ENCODE measurements around the gene RDX.

The RDX gene

GRCh38 chr11:110297726-110298300, 1.4 kb upstream of the RDX start:
- H3K9ac ChIP-seq (ENCODE audit: low read depth, low read length): no peak overlapping the region

GRCh38 chr11:110297076-110297725, 787 bp upstream of the RDX start:
- no peak for DNase-seq

More at GRCh38 chr11:110297726-110298300, 1.4 kb upstream of the RDX start:
- Histone ChIP-seq H3K79me2 (ENCODE audit: insufficient read depth, low read length) (no peaks in the 10 kb centered on the region), H2AFZ (ENCODE audit: low read depth, low read length) (no peak overlapping the region), H3K4me1 (ENCODE audit: insufficient read depth, low read length) (peaks cover 3% of the 10 kb centered on the region; the same call in 1 of the 2 replicates), H3K9me3 (ENCODE audit: insufficient read depth, low read length, severe bottlenecking) (no peaks in the 10 kb centered on the region), H3K4me2 (ENCODE audit: insufficient read depth, low read length) (no peak overlapping the region), H3K27me3 (ENCODE audit: insufficient read depth, low read length, poor library complexity) (peaks cover 32% of the 10 kb centered on the region), H4K20me1 (ENCODE audit: insufficient read depth, low read length) (no peaks in the 10 kb centered on the region), H3K4me3 (ENCODE audit: low read depth in 1 of 2, low read length in 2 of 2) (no peak overlapping the region), H3K27ac (ENCODE audit: low read length) (no peak overlapping the region), H3K36me3 (ENCODE audit: insufficient read depth, low read length) (no peaks in the 10 kb centered on the region)
- TF ChIP-seq EZH2 (IDR thresholded peaks at IDR 0.05; ENCODE audit: borderline replicate concordance, low read depth, low read length, severe bottlenecking) (no peak), CTCF (IDR thresholded peaks at IDR 0.05; ENCODE audit: borderline replicate concordance, extremely low read depth, low read length, poor library complexity, severe bottlenecking) (no peak)
- ATAC-seq (ENCODE audit: insufficient read depth, low read depth) (no peak), DNase-seq (no peak)

GRCh38 chr11:110295531-110296225, 736 bp downstream of the RDX start:
- Histone ChIP-seq H3K27me3 (ENCODE audit: insufficient read depth, low read length, poor library complexity) (peaks cover 32% of the 10 kb centered on the region), H3K27ac (ENCODE audit: low read length) (no peak overlapping the region), H3K9ac (ENCODE audit: low read depth, low read length) (peak overlapping the region; percentile 30; the same call in 1 of the 2 replicates), H3K9me3 (ENCODE audit: insufficient read depth, low read length, severe bottlenecking) (no peaks in the 10 kb centered on the region), H4K20me1 (ENCODE audit: insufficient read depth, low read length) (no peaks in the 10 kb centered on the region), H3K79me2 (ENCODE audit: insufficient read depth, low read length) (no peaks in the 10 kb centered on the region), H2AFZ (ENCODE audit: low read depth, low read length) (no peak overlapping the region), H3K4me1 (ENCODE audit: insufficient read depth, low read length) (peaks cover 3% of the 10 kb centered on the region; the same call in 1 of the 2 replicates), H3K4me2 (ENCODE audit: insufficient read depth, low read length) (peak overlapping the region; percentile 50), H3K4me3 (ENCODE audit: low read depth in 1 of 2, low read length in 2 of 2) (peak overlapping the region in 1 of 2 experiments; percentile 43; a peak in 2 of 4 replicates), H3K36me3 (ENCODE audit: insufficient read depth, low read length) (no peaks in the 10 kb centered on the region)
- peak; percentile 55 for ATAC-seq (ENCODE audit: insufficient read depth, low read depth)
- no peak for TF ChIP-seq CTCF (IDR thresholded peaks at IDR 0.05; ENCODE audit: borderline replicate concordance, extremely low read depth, low read length, poor library complexity, severe bottlenecking)
- TF ChIP-seq EZH2 (IDR thresholded peaks at IDR 0.05; ENCODE audit: borderline replicate concordance, low read depth, low read length, severe bottlenecking): peak; percentile 92
- no peak for DNase-seq

More at GRCh38 chr11:110297076-110297725, 787 bp upstream of the RDX start:
- Histone ChIP-seq H4K20me1 (ENCODE audit: insufficient read depth, low read length) (no peaks in the 10 kb centered on the region), H3K9me3 (ENCODE audit: insufficient read depth, low read length, severe bottlenecking) (no peaks in the 10 kb centered on the region), H3K9ac (ENCODE audit: low read depth, low read length) (no peak overlapping the region), H3K36me3 (ENCODE audit: insufficient read depth, low read length) (no peaks in the 10 kb centered on the region), H3K4me2 (ENCODE audit: insufficient read depth, low read length) (no peak overlapping the region), H3K27me3 (ENCODE audit: insufficient read depth, low read length, poor library complexity) (peaks cover 32% of the 10 kb centered on the region), H3K4me1 (ENCODE audit: insufficient read depth, low read length) (peaks cover 3% of the 10 kb centered on the region; the same call in 1 of the 2 replicates), H2AFZ (ENCODE audit: low read depth, low read length) (no peak overlapping the region), H3K4me3 (ENCODE audit: low read depth in 1 of 2, low read length in 2 of 2) (no peak overlapping the region), H3K27ac (ENCODE audit: low read length) (no peak overlapping the region), H3K79me2 (ENCODE audit: insufficient read depth, low read length) (no peaks in the 10 kb centered on the region)
- no peak for TF ChIP-seq CTCF (IDR thresholded peaks at IDR 0.05; ENCODE audit: borderline replicate concordance, extremely low read depth, low read length, poor library complexity, severe bottlenecking)
- no peak for TF ChIP-seq EZH2 (IDR thresholded peaks at IDR 0.05; ENCODE audit: borderline replicate concordance, low read depth, low read length, severe bottlenecking)
- no peak for ATAC-seq (ENCODE audit: insufficient read depth, low read depth)

Measured in DND-41 (cell line).